Transverse colon (tissue), 3 donors: Measurements from ENCODE around the gene IQCF2.
"Not testable (repeated sequence)": the region's sequence is repeated elsewhere in the genome, so short reads cannot be mapped to it uniquely, and the experiment has no call there.

Experiments
- POLR2A ChIP-seq: fragments of 450-650 bp; IDR thresholded peaks from one replicate; pipeline ENCODE4 v1.6.1; 2016; ENCODE audit warnings: antibody characterized with exemption, mild to moderate bottlenecking, moderate library complexity
- TF ChIP-seq, protein P1 (sequence below), 5 experiments: fragments of 200-600 bp in 3 of 5; fragments of 450-650 bp in 2 of 5; sonication (generic) in 3 of 5; IDR thresholded peaks; 1 replicate in 2 of 5; 2 replicates in 3 of 5; pipeline ENCODE4 v1.5.1; 2016 to 2017; ENCODE audit warnings: antibody characterized with exemption in 5 of 5, inconsistent platforms in 3 of 5, mild to moderate bottlenecking in 2 of 5, moderate library complexity in 1 of 5

DNA sequence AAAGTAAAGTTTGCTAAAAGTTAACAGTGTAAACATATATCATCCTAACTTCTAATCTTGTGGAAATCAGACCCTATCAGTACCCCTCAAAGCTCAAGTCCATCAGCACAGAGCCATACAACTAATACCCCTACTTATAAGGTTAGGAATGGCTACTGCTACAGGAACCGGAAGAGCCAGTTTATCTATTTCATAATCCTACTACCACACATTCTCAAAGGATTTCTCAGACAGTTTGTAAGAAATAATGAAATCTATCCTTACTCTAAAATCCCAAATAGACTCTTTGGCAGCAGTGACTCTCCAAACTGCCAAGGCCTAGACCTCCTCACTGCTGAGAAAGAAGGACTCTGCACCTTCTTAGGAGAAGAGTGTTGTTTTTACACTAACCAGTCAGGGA lies 6.0 kb upstream of the IQCF2 start:
- TF ChIP-seq, protein P1, sequence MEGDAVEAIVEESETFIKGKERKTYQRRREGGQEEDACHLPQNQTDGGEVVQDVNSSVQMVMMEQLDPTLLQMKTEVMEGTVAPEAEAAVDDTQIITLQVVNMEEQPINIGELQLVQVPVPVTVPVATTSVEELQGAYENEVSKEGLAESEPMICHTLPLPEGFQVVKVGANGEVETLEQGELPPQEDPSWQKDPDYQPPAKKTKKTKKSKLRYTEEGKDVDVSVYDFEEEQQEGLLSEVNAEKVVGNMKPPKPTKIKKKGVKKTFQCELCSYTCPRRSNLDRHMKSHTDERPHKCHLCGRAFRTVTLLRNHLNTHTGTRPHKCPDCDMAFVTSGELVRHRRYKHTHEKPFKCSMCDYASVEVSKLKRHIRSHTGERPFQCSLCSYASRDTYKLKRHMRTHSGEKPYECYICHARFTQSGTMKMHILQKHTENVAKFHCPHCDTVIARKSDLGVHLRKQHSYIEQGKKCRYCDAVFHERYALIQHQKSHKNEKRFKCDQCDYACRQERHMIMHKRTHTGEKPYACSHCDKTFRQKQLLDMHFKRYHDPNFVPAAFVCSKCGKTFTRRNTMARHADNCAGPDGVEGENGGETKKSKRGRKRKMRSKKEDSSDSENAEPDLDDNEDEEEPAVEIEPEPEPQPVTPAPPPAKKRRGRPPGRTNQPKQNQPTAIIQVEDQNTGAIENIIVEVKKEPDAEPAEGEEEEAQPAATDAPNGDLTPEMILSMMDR (IDR thresholded peaks at IDR 0.05): not testable (repeated sequence)
- not testable (repeated sequence) for TF ChIP-seq POLR2A
